DOHH2 (cell line): ENCODE results near the gene ZNF521.

Source experiments
- EZH2phosphoT487 ChIP-seq: fragments of 200-600 bp; sonication (generic); IDR thresholded peaks from 2 replicates; pipeline ENCODE4 v1.6.1; 2017; ENCODE audit warnings: borderline replicate concordance, mild to moderate bottlenecking, antibody characterized with exemption, low read length, moderate library complexity, mixed read lengths
- TF ChIP-seq, protein P1 (sequence below): fragments of 200-600 bp; sonication (generic); IDR thresholded peaks from one replicate; pipeline ENCODE4 v1.5.1; 2014; ENCODE audit warnings: antibody characterized with exemption, mild to moderate bottlenecking, low read depth, low read length; ENCODE audit not compliant: poor library complexity, severe bottlenecking

DNA sequence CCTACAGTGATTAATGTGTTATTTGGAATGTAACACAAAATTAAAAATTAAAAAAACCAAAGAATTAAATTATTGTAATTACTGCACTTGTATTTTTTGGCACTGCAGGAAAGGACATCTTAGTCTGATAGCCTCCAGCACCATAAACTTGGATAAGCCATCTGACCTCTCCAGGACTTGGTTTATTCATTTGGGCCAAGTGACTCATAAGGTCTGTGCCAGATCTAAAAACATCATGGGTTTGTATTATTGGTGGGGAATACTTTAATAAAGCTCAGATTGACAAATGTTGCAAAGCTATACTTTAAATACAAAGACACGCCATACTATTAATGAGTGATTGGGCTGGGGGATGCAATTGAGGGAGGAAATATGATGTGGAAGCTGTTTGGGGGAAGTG is 225.2 kb downstream of the ZNF521 start:
- TF ChIP-seq, protein P1, sequence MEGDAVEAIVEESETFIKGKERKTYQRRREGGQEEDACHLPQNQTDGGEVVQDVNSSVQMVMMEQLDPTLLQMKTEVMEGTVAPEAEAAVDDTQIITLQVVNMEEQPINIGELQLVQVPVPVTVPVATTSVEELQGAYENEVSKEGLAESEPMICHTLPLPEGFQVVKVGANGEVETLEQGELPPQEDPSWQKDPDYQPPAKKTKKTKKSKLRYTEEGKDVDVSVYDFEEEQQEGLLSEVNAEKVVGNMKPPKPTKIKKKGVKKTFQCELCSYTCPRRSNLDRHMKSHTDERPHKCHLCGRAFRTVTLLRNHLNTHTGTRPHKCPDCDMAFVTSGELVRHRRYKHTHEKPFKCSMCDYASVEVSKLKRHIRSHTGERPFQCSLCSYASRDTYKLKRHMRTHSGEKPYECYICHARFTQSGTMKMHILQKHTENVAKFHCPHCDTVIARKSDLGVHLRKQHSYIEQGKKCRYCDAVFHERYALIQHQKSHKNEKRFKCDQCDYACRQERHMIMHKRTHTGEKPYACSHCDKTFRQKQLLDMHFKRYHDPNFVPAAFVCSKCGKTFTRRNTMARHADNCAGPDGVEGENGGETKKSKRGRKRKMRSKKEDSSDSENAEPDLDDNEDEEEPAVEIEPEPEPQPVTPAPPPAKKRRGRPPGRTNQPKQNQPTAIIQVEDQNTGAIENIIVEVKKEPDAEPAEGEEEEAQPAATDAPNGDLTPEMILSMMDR: no peak
- no peak for TF ChIP-seq EZH2phosphoT487
